ENCODE data around the gene HLA-B. TPM values are rescaled to one million over a fixed set of nuclear protein-coding genes. Genes with fewer than 3 reads are reported as not detected.

HLA-B gene
- total and polyA plus RNA-seq, 3 donors from 2014 or later, result 425 to 943 (median 439) TPM

GRCh38 chr6:31402324-31403282 lies 45.6 kb upstream of the HLA-B start:
- no peaks in the 10 kb centered on the region for H3K27me3 ChIP-seq
- WGBS, 2 donors, result 3 to 5% methylated on average over 26 to 27 of the region's 27 CpGs
- H3K4me1 ChIP-seq, result peaks cover 21% of the 10 kb centered on the region
- peak overlapping the region; percentile 93 to 97 for H3K27ac ChIP-seq
- TF ChIP-seq CTCF (IDR thresholded peaks at IDR 0.05) (no peak), POLR2A (IDR thresholded peaks at IDR 0.05) (no peak)
- H3K9me3 ChIP-seq, result no peaks in the 10 kb centered on the region
- no peaks in the 10 kb centered on the region for H3K36me3 ChIP-seq (ENCODE audit: low read depth, missing control alignments)
- intact Hi-C loops (cut with DNase I; ENCODE audit: low total_unique reads), result no loop called here
- peak overlapping the region; percentile 71 to 79 for H3K4me3 ChIP-seq
- DNase-seq, result peak; percentile 57

- H3K27ac ChIP-seq, result peak overlapping the region; percentile 93 to 97
- H3K4me3 ChIP-seq, result peak overlapping the region; percentile 72 to 82
- TF ChIP-seq POLR2A (IDR thresholded peaks at IDR 0.05) (no peak), CTCF (IDR thresholded peaks at IDR 0.05) (no peak)
- no peaks in the 10 kb centered on the region for H3K27me3 ChIP-seq
- DNase-seq, result peak; percentile 80
- 15 to 18% methylated on average over 4 of the region's 4 CpGs for WGBS, 2 donors
- intact Hi-C loops (cut with DNase I; ENCODE audit: low total_unique reads), result no loop called here
- H3K9me3 ChIP-seq, result no peaks in the 10 kb centered on the region
- H3K36me3 ChIP-seq (ENCODE audit: low read depth, missing control alignments), result no peaks in the 10 kb centered on the region
- peaks cover 26% of the 10 kb centered on the region for H3K4me1 ChIP-seq
Measured at GRCh38 chr6:31401403-31401802, 44.4 kb upstream of the HLA-B start.

- no peaks in the 10 kb centered on the region for H3K36me3 ChIP-seq (ENCODE audit: low read depth, missing control alignments)
- peaks cover 26% of the 10 kb centered on the region for H3K4me1 ChIP-seq
- intact Hi-C loops (cut with DNase I; ENCODE audit: low total_unique reads), result no loop called here
- H3K9me3 ChIP-seq, result no peaks in the 10 kb centered on the region
- H3K27me3 ChIP-seq, result no peaks in the 10 kb centered on the region
- peak overlapping the region; percentile 93 to 97 for H3K27ac ChIP-seq
- H3K4me3 ChIP-seq, result peak overlapping the region; percentile 72 to 82
- TF ChIP-seq POLR2A (IDR thresholded peaks at IDR 0.05) (no peak), CTCF (IDR thresholded peaks at IDR 0.05) (no peak)
- peak; percentile 83 for DNase-seq
- WGBS, 2 donors, result 1 to 2% methylated on average over 26 to 30 of the region's 30 CpGs
Measured at GRCh38 chr6:31400467-31401289, 43.7 kb upstream of the HLA-B start.

- intact Hi-C loops (cut with DNase I; ENCODE audit: low total_unique reads), result loop anchor here (5.0 kb wide), 1 partner anchor 42 kb away; no protein-coding TSS in a partner anchor
Measured at GRCh38 chr6:31399589-31400466, 42.8 kb upstream of the HLA-B start.

More at GRCh38 chr6:31399589-31400466, 42.8 kb upstream of the HLA-B start:
- Histone ChIP-seq H3K36me3 (ENCODE audit: low read depth, missing control alignments) (no peaks in the 10 kb centered on the region), H3K4me3 (peak overlapping the region; percentile 72 to 82), H3K27ac (peak overlapping the region; percentile 93 to 97), H3K27me3 (no peaks in the 10 kb centered on the region), H3K9me3 (no peaks in the 10 kb centered on the region), H3K4me1 (peaks cover 26% of the 10 kb centered on the region)
- DNase-seq, result peak; percentile 94
- WGBS, 2 donors, result 0 to 1% methylated on average over 28 to 52 of the region's 57 CpGs
- no peak for TF ChIP-seq POLR2A (IDR thresholded peaks at IDR 0.05)
- TF ChIP-seq CTCF (IDR thresholded peaks at IDR 0.05), result peak; percentile 74 to 92 (median 80)
